HG03196 (cell line): ENCODE results near the gene CEACAM20.
"Not testable (repeated sequence)": the region's sequence is repeated elsewhere in the genome, so short reads cannot be mapped to it uniquely, and the experiment has no call there.

Source experiments
- ATAC-seq: cut with Tn5 transposase; IDR thresholded peaks from one replicate; pipeline ENCODE4 v1.9.1; 2021; ENCODE audit not compliant: unreplicated experiment

Gene CEACAM20

DNA sequence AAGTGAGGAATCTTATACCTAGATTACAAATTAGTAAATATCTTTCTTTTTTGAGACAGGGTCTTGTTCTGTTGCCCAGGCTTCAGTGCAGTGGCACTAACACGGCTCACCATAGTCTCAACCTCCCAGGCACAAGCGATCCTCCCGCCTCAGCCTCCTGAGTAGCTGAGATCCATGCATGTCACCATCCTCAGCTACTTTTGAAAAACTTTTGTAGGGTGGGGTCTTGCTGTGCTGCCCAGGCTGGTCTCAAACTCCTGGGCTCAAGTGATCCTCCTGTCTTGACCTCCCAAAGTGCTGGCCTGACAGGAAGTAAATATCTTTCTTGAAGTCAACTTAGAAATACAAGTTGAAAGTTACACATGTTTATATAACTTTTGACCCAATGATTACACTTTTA is 20.0 kb upstream of the CEACAM20 start:
- no peak for ATAC-seq

DNA sequence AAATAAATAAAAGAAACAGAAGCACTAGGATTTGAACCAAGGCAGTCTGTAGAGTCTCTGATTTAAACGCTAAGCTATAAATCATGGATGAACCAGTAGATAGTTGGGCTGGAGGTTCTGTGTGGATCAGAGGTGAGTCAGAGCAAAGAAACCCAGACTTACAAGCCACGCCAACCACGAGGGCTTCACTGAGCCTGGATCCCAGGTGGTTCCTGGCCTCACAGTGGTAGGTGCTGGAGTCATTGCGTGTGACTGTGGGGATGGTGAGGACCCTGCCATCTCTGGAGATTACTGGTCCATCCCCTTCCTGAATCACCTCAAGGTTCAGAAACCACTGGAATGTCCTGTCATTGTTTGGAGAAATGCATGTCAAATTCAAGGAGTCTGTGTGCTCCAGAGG is 19.3 kb upstream of the CEACAM20 start:
- no peak for ATAC-seq

GRCh38 chr19:44544031-44544430 is 14.6 kb upstream of the CEACAM20 start:
- ATAC-seq = no peak

DNA sequence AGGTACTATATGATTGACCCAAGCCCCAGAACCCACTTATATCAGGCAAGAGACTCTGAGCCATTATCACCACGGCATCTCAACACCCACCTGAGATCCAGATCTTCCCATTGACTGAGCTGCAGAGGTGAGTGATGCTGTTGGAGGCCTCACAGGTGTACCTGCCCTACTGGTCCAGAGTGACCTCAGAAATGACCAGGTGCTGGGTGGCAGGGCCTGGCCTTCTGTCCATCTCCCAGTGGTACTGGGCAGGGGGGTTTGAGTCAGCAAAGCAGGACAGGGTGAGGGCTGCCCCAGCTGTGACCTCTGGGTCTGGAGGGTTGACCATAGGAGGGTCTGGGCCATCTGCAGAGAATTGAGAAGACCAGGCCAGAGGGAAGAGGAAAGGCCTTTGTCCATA is 13.2 kb upstream of the CEACAM20 start:
- ATAC-seq = no peak

GRCh38 chr19:44540736-44541135 is 11.3 kb upstream of the CEACAM20 start:
- ATAC-seq = no peak

DNA sequence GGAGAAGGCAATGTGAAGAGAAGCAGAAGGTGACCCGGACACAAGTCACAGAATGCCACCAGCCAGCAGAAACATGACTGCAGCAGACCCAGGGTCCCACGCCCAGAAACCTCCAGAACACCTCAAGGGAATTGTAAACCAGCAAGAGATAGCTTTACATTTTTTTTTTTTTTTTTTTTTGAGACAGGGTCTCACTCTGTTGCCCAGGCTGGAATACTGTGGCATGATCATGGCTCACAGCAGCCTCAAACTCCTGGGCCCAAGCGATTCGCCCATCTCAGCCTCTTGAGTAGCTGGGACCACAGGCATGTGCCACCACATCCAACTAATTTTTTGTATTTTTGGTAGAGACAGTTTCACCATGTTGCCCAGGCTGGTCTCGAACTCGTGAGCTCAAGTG is 10.5 kb upstream of the CEACAM20 start:
- ATAC-seq = no peak

DNA sequence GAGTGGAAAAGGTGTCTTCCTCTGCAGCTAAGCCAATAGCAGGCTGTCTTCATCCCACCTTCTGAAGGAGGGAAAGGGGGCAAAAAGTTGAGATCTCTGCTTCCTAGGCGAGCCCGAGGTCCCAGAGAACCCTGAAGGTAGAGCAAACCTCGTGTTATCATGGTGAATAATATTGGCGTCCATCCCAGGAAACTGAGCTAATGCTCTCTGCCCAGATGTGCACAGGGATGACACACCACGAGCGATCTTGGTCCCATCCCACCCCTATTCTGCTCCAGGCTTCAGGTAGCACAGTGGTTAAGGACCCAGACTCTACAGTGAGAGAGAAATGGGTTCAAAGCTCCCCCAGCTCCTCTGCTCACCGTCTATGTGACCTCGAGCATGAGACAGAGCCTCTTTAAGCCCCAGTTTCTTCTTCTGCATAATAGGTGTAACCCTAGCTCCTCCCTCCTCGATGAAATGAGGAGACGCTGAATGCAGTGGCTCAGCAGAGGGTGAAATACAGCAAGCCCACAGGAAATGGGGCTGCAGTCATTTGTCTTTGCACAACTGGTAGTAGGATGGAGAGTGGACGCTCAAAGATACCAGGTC is 9.9 kb upstream of the CEACAM20 start:
- no peak for ATAC-seq

DNA sequence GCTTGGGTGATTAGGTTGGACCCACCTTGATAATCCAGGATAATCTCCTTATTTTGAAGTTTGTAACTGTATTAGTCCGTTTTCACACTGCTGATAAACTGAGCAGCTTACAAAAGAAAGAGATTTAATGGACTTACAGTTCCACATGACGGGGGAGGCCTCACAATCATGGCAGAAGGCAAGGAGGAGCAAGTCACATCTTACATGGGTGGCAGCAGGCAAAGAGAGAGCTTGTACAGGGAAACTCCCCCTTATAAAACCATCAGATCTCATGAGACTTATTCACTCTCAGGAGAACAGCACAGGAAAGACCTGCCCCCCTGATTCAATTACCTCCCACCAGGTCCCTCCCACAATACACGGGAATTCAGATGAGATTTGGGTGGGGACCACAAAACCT is 5.9 kb upstream of the CEACAM20 start:
- not testable (repeated sequence) for ATAC-seq

DNA sequence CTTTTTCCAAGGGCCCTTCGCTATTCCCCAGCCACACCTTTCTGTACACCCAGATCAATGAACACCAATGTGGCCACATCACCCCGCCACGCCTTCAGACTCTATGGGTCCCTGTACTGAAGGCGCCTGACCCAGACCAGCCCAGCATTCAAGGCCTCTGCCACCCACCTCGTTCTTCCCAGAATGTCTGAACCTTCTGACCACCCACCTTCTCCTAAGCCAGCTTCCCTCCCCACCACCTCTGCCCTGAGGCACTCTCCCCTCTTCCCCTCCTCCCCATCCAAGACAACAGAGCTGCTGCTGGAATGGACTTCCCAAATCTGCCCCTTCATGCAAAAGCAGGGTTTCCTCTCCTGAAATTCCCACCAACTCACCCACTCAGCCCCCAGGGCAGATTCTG is 3.3 kb upstream of the CEACAM20 start:
- ATAC-seq = no peak

- ATAC-seq = no peak
Observed at GRCh38 chr19:44530777-44531176, 1.3 kb upstream of the CEACAM20 start.

- ATAC-seq = no peak
Observed at GRCh38 chr19:44527554-44527953, 1.9 kb downstream of the CEACAM20 start.

GRCh38 chr19:44525721-44526430 is 3.6 kb downstream of the CEACAM20 start:
- ATAC-seq = no peak

DNA sequence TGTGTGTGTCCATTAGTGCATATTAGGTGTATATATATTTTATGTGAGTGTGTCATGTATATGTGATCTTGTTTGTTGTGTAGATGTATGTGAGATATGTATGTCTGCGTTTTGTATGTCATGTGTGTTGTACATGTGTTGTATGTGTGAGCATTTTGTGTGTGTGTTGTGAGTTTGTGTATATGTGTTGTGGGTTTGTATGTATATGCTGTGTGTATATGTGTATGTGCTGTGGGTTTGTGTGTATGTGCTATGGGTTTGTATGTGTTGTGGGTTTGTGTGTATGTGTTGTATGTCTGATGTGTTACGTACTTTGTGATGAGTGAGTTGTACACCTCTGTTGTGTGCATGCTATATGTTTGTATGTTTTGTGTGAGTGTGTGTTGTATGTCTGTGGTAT is 8.1 kb downstream of the CEACAM20 start:
- ATAC-seq = no peak

GRCh38 chr19:44517146-44517545 is 12.3 kb downstream of the CEACAM20 start:
- no peak for ATAC-seq

GRCh38 chr19:44515907-44516306 is 13.6 kb downstream of the CEACAM20 start:
- ATAC-seq = no peak

- ATAC-seq = no peak
Observed at GRCh38 chr19:44515031-44515430, 14.4 kb downstream of the CEACAM20 start.

- no peak for ATAC-seq
Observed at GRCh38 chr19:44512326-44513298, 16.9 kb downstream of the CEACAM20 start.

- no peak for ATAC-seq
Observed at GRCh38 chr19:44509478-44509877, 20.0 kb downstream of the CEACAM20 start.

- ATAC-seq = peak; percentile 87
Observed at GRCh38 chr19:44499962-44500949, 29.2 kb downstream of the CEACAM20 start, which contains the start of gene ZNF180. TSS of gene ZNF180 (minus strand) at chr19:44500522. CDS start at chr19:44497334, 3,188 bp downstream.

DNA sequence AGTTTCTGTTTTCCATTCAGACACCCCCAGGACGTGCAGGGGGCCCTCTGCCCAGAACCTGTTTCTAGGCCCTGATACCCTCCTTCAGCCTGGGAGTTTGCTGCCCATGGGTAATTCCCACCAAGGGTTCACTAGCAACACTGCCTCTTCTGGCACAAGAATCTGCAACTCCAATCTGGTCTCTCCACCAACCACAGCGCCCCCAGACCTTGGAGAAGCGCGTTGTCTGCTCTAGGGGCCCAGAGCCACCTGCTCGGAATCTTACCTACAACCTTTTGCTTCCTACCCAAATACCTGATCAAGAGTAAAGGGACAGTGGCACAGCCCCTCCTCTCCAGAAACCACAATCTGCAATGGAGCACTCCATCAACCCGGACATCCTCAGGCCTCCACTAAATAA is 29.9 kb downstream of the CEACAM20 start:
- no peak for ATAC-seq
